ENCODE measurements around the gene ARHGAP1.

GRCh38 chr11:46706886-46707285 lies 6.5 kb upstream of the ARHGAP1 start:
- TF ChIP-seq CTCF (conservative IDR thresholded peaks at IDR 0.05): no peak
- no peak for TF ChIP-seq EZH2 (IDR thresholded peaks at IDR 0.05; ENCODE audit: low read depth)
